GM21723 (cell line): ENCODE measurements around the gene MYO5B.

Experiments used
- ATAC-seq: cut with Tn5 transposase; IDR thresholded peaks from one replicate; pipeline ENCODE4 v1.9.1; 2021; ENCODE audit warnings: mild to moderate bottlenecking, moderate library complexity; ENCODE audit not compliant: unreplicated experiment

MYO5B gene

GRCh38 chr18:49863769-49864621 is 331.0 kb downstream of the MYO5B start:
- ATAC-seq: no peak

- ATAC-seq: no peak
Measured at GRCh38 chr18:49862656-49863385, 332.1 kb downstream of the MYO5B start.

- no peak for ATAC-seq
Measured at GRCh38 chr18:49861659-49862058, 333.3 kb downstream of the MYO5B start.

- no peak for ATAC-seq
Measured at GRCh38 chr18:49859725-49860124, 335.2 kb downstream of the MYO5B start.

GRCh38 chr18:49859021-49859359 is 336.0 kb downstream of the MYO5B start:
- ATAC-seq: no peak

- ATAC-seq: no peak
Measured at GRCh38 chr18:49858309-49859020, 336.5 kb downstream of the MYO5B start.

GRCh38 chr18:49857708-49858107 is 337.2 kb downstream of the MYO5B start:
- no peak for ATAC-seq

GRCh38 chr18:49856496-49856895 is 338.5 kb downstream of the MYO5B start:
- ATAC-seq: no peak

- ATAC-seq: no peak
Measured at GRCh38 chr18:49855711-49856415, 339.1 kb downstream of the MYO5B start.

GRCh38 chr18:49854681-49855080 is 340.3 kb downstream of the MYO5B start:
- no peak for ATAC-seq

GRCh38 chr18:49853436-49853835 is 341.5 kb downstream of the MYO5B start:
- ATAC-seq: no peak

- ATAC-seq: no peak
Measured at GRCh38 chr18:49853011-49853410, 341.9 kb downstream of the MYO5B start.

GRCh38 chr18:49851624-49852023 is 343.3 kb downstream of the MYO5B start:
- no peak for ATAC-seq

- no peak for ATAC-seq
Measured at GRCh38 chr18:49850636-49851035, 344.3 kb downstream of the MYO5B start.

- no peak for ATAC-seq
Measured at GRCh38 chr18:49849331-49850217, 345.4 kb downstream of the MYO5B start.

- ATAC-seq: no peak
Measured at GRCh38 chr18:49848115-49848514, 346.8 kb downstream of the MYO5B start.

- no peak for ATAC-seq
Measured at GRCh38 chr18:49847524-49847923, 347.4 kb downstream of the MYO5B start.

GRCh38 chr18:49846718-49847470 is 348.1 kb downstream of the MYO5B start:
- ATAC-seq: no peak

- ATAC-seq: no peak
Measured at GRCh38 chr18:49846361-49846662, 348.6 kb downstream of the MYO5B start.
